Measurements from ENCODE around the gene TAS2R4. TPM values are rescaled to one million over a fixed set of nuclear protein-coding genes. Genes with fewer than 3 reads are reported as not detected.

The TAS2R4 gene
- polyA plus RNA-seq (2013) = 1.0 TPM

DNA sequence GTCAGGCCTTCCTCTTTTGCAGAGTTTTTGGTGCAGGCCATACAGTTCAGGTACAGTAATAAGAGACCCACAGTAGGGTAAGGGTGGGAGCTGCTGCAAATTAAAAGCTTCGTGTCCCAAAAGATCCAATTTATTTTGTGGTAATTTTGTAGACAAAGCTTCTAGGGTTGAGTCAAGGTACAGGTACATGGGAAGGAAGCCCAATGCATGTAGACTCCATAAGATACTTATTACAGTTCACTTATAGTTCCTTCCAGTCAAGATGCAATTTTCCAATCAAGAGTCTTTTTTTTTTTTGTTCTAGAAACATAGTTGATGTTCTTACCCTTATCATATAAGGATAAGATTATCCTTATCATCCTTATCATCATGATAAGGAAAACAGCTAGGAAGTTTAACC lies at the start of gene TAS2R4:
Gene TAS2R4 (plus strand): TSS at position 301 of the 400 bp plus-strand sequence. CDS start 1,815 bp downstream, outside the sequence.
- WGBS (ENCODE audit: insufficient coverage) = 100% methylated on average over 1 of the region's 1 CpG
- Histone ChIP-seq H3K27ac (ENCODE audit: insufficient read depth in 1 of 2, low read depth in 1 of 2, low read length in 2 of 2, poor library complexity in 1 of 2, severe bottlenecking in 2 of 2) (no peak within 1 kb of the TSS), H3K9me3 (ENCODE audit: control extremely low read depth in 1 of 5, control insufficient read depth in 4 of 5, insufficient read depth in 2 of 5, low read depth in 1 of 5, low read length in 4 of 5) (peaks cover 0 to 9% (median 2%) of the 10 kb centered on the region in 5 experiments), H3K36me3 (ENCODE audit: control insufficient read depth in 4 of 4, insufficient read depth in 4 of 4, low read length in 3 of 4) (peaks cover 3 to 29% (median 19%) of the 10 kb centered on the region in 4 experiments), H3K4me1 (ENCODE audit: control extremely low read depth in 1 of 4, control insufficient read depth in 4 of 4, insufficient read depth in 4 of 4, low read length in 3 of 4) (no peaks in the 10 kb centered on the region), H3K4me3 (ENCODE audit: control insufficient read depth in 1 of 7, extremely low read depth in 1 of 7, insufficient read depth in 4 of 7, low read depth in 2 of 7, low read length in 6 of 7) (no peak within 1 kb of the TSS), H3K27me3 (replicated peaks in 2 of 5; ENCODE audit: control insufficient read depth in 4 of 5, insufficient read depth in 5 of 5, low read length in 4 of 5) (no peaks in the 10 kb centered on the region)
- ChIA-PET POLR2A (no interaction called here), CTCF (interaction anchor here (1.0 to 2.0 kb wide), 2 partner anchors 10 to 26 kb away, joined by 3 to 7 read pairs; no protein-coding TSS in a partner anchor)
- no peak for DNase-seq

- no peak overlapping the region for H3K27ac ChIP-seq (ENCODE audit: insufficient read depth in 1 of 2, low read depth in 1 of 2, low read length in 2 of 2, poor library complexity in 1 of 2, severe bottlenecking in 2 of 2)
- 100% methylated on average over 1 of the region's 1 CpG for WGBS (ENCODE audit: insufficient coverage)
- no peaks in the 10 kb centered on the region for H3K4me1 ChIP-seq (ENCODE audit: control extremely low read depth in 1 of 4, control insufficient read depth in 4 of 4, insufficient read depth in 4 of 4, low read length in 3 of 4)
- CTCF ChIA-PET = interaction anchor here (1.3 to 1.5 kb wide), 3 partner anchors 9 to 75 kb away, joined by 3 to 6 read pairs (median 6); partner anchors contain the start of gene SSBP1
- H3K4me3 ChIP-seq (ENCODE audit: control insufficient read depth in 1 of 7, extremely low read depth in 1 of 7, insufficient read depth in 4 of 7, low read depth in 2 of 7, low read length in 6 of 7) = no peak overlapping the region
- no peaks in the 10 kb centered on the region for H3K9me3 ChIP-seq (ENCODE audit: control extremely low read depth in 1 of 5, control insufficient read depth in 4 of 5, insufficient read depth in 2 of 5, low read depth in 1 of 5, low read length in 4 of 5)
- no peak for DNase-seq
- H3K36me3 ChIP-seq (ENCODE audit: control insufficient read depth in 4 of 4, insufficient read depth in 4 of 4, low read length in 3 of 4) = no peaks in the 10 kb centered on the region
- no peaks in the 10 kb centered on the region for H3K27me3 ChIP-seq (replicated peaks in 2 of 5; ENCODE audit: control insufficient read depth in 4 of 5, insufficient read depth in 5 of 5, low read length in 4 of 5)
- POLR2A ChIA-PET = no interaction called here
Measured at GRCh38 chr7:141729020-141729419, 47.5 kb upstream of the TAS2R4 start.

- Histone ChIP-seq H3K36me3 (ENCODE audit: control insufficient read depth in 4 of 4, insufficient read depth in 4 of 4, low read length in 3 of 4) (no peaks in the 10 kb centered on the region), H3K9me3 (ENCODE audit: control extremely low read depth in 1 of 5, control insufficient read depth in 4 of 5, insufficient read depth in 2 of 5, low read depth in 1 of 5, low read length in 4 of 5) (no peaks in the 10 kb centered on the region), H3K27me3 (replicated peaks in 2 of 5; ENCODE audit: control insufficient read depth in 4 of 5, insufficient read depth in 5 of 5, low read length in 4 of 5) (no peaks in the 10 kb centered on the region), H3K27ac (ENCODE audit: insufficient read depth in 1 of 2, low read depth in 1 of 2, low read length in 2 of 2, poor library complexity in 1 of 2, severe bottlenecking in 2 of 2) (no peak overlapping the region), H3K4me1 (ENCODE audit: control extremely low read depth in 1 of 4, control insufficient read depth in 4 of 4, insufficient read depth in 4 of 4, low read length in 3 of 4) (no peaks in the 10 kb centered on the region), H3K4me3 (ENCODE audit: control insufficient read depth in 1 of 7, extremely low read depth in 1 of 7, insufficient read depth in 4 of 7, low read depth in 2 of 7, low read length in 6 of 7) (no peak overlapping the region)
- DNase-seq = no peak
- ChIA-PET CTCF (interaction anchor here (1.2 to 4.5 kb wide), 5 partner anchors 8 to 77 kb away, joined by 3 to 25 read pairs (median 6); no protein-coding TSS in a partner anchor), POLR2A (no interaction called here)
- WGBS (ENCODE audit: insufficient coverage) = 94% methylated on average over 9 of the region's 24 CpGs
Measured at GRCh38 chr7:141731476-141732149, 44.9 kb upstream of the TAS2R4 start.

DNA sequence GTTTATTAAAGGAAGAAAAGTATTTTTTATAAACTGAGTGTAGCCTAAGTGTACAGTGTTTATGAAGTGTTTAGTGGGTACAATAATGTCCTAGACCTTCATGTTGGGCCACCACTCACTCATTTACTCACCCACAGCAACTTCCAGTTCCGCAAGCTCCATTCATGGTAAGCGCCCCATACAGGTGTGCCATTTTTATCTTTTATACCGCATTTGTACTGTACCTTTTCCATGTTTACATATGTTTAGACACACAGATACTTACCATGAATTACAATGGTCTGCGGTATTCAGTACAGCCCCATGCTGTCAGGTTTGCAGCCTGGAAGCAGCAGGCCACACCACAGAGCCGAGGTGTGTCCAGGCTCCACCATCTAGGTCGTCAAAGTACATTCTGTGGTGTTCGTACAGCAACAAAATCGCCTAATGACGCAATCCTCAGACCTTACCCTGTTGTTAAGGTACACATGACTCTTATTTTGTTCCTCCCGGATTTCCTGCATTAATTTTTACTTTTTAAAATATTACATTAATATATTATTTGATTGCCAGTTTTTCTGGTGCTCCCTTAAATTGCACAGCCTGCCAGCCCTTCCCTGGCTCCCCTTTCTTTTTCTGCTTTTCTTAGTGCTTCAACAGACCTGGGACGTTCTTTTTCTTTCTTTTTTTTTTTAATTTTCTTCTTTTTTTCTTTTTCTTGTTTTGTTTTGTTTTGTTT lies 39.2 kb upstream of the TAS2R4 start:
- CTCF ChIA-PET = interaction anchor here (0.6 to 4.8 kb wide), 20 partner anchors 8 to 811 kb away, joined by 3 to 47 read pairs (median 6); partner anchors contain the start of gene WEE2

GRCh38 chr7:141737836-141738591 lies 38.5 kb upstream of the TAS2R4 start, which contains the start of gene SSBP1:
SSBP1 (plus strand) TSS chr7:141738358; CDS start chr7:141739167, 809 bp downstream.
- WGBS (ENCODE audit: insufficient coverage) = 0% methylated on average over 34 of the region's 46 CpGs
- Histone ChIP-seq H3K27ac (ENCODE audit: insufficient read depth in 1 of 2, low read depth in 1 of 2, low read length in 2 of 2, poor library complexity in 1 of 2, severe bottlenecking in 2 of 2) (peak within 1 kb of the TSS; percentile 87 to 93), H3K9me3 (ENCODE audit: control extremely low read depth in 1 of 5, control insufficient read depth in 4 of 5, insufficient read depth in 2 of 5, low read depth in 1 of 5, low read length in 4 of 5) (no peaks in the 10 kb centered on the region), H3K36me3 (ENCODE audit: control insufficient read depth in 4 of 4, insufficient read depth in 4 of 4, low read length in 3 of 4) (peaks cover 5 to 33% (median 22%) of the 10 kb centered on the region in 4 experiments), H3K4me1 (ENCODE audit: control extremely low read depth in 1 of 4, control insufficient read depth in 4 of 4, insufficient read depth in 4 of 4, low read length in 3 of 4) (peaks cover 9 to 26% (median 20%) of the 10 kb centered on the region in 4 experiments), H3K27me3 (replicated peaks in 2 of 5; ENCODE audit: control insufficient read depth in 4 of 5, insufficient read depth in 5 of 5, low read length in 4 of 5) (no peaks in the 10 kb centered on the region), H3K4me3 (ENCODE audit: control insufficient read depth in 1 of 7, extremely low read depth in 1 of 7, insufficient read depth in 4 of 7, low read depth in 2 of 7, low read length in 6 of 7) (peak within 1 kb of the TSS; percentile 77 to 100 (median 98))
- POLR2A ChIA-PET = interaction anchor here (0.7 to 1.4 kb wide), 6 partner anchors 28 to 723 kb away, joined by 3 to 10 read pairs (median 3); partner anchors contain the start of gene MRPS33
- DNase-seq = peak; percentile 99
- CTCF ChIA-PET = interaction anchor here (0.8 to 4.8 kb wide), 22 partner anchors 9 to 91 kb away, joined by 3 to 47 read pairs (median 6); partner anchors contain the start of gene WEE2

More for the DNA sequence above, 39.2 kb upstream of the TAS2R4 start:
- peak; percentile 13 to 64 (median 52) for DNase-seq
- Histone ChIP-seq H3K4me1 (ENCODE audit: control extremely low read depth in 1 of 4, control insufficient read depth in 4 of 4, insufficient read depth in 4 of 4, low read length in 3 of 4) (peaks cover 9 to 26% (median 20%) of the 10 kb centered on the region in 4 experiments), H3K27me3 (replicated peaks in 2 of 5; ENCODE audit: control insufficient read depth in 4 of 5, insufficient read depth in 5 of 5, low read length in 4 of 5) (no peaks in the 10 kb centered on the region), H3K4me3 (ENCODE audit: control insufficient read depth in 1 of 7, extremely low read depth in 1 of 7, insufficient read depth in 4 of 7, low read depth in 2 of 7, low read length in 6 of 7) (peak overlapping the region; percentile 77 to 100 (median 98)), H3K36me3 (ENCODE audit: control insufficient read depth in 4 of 4, insufficient read depth in 4 of 4, low read length in 3 of 4) (peaks cover 4 to 27% (median 19%) of the 10 kb centered on the region in 4 experiments), H3K9me3 (ENCODE audit: control extremely low read depth in 1 of 5, control insufficient read depth in 4 of 5, insufficient read depth in 2 of 5, low read depth in 1 of 5, low read length in 4 of 5) (no peaks in the 10 kb centered on the region), H3K27ac (ENCODE audit: insufficient read depth in 1 of 2, low read depth in 1 of 2, low read length in 2 of 2, poor library complexity in 1 of 2, severe bottlenecking in 2 of 2) (peak overlapping the region; percentile 87 to 93)
- POLR2A ChIA-PET = interaction anchor here (0.7 to 1.4 kb wide), 4 partner anchors 39 to 722 kb away, joined by 3 to 10 read pairs (median 3); partner anchors contain the start of gene MRPS33
- WGBS (ENCODE audit: insufficient coverage) = 62% methylated on average over 5 of the region's 11 CpGs

- Histone ChIP-seq H3K27ac (ENCODE audit: insufficient read depth in 1 of 2, low read depth in 1 of 2, low read length in 2 of 2, poor library complexity in 1 of 2, severe bottlenecking in 2 of 2) (peak overlapping the region; percentile 67 to 93), H3K4me1 (ENCODE audit: control extremely low read depth in 1 of 4, control insufficient read depth in 4 of 4, insufficient read depth in 4 of 4, low read length in 3 of 4) (peaks cover 9 to 26% (median 20%) of the 10 kb centered on the region in 4 experiments), H3K9me3 (ENCODE audit: control extremely low read depth in 1 of 5, control insufficient read depth in 4 of 5, insufficient read depth in 2 of 5, low read depth in 1 of 5, low read length in 4 of 5) (no peaks in the 10 kb centered on the region), H3K4me3 (ENCODE audit: control insufficient read depth in 1 of 7, extremely low read depth in 1 of 7, insufficient read depth in 4 of 7, low read depth in 2 of 7, low read length in 6 of 7) (peak overlapping the region; percentile 77 to 100 (median 98)), H3K36me3 (ENCODE audit: control insufficient read depth in 4 of 4, insufficient read depth in 4 of 4, low read length in 3 of 4) (peaks cover 11 to 39% (median 25%) of the 10 kb centered on the region in 4 experiments), H3K27me3 (replicated peaks in 2 of 5; ENCODE audit: control insufficient read depth in 4 of 5, insufficient read depth in 5 of 5, low read length in 4 of 5) (no peaks in the 10 kb centered on the region)
- no peak for DNase-seq
- 0% methylated on average over 6 of the region's 6 CpGs for WGBS (ENCODE audit: insufficient coverage)
- ChIA-PET POLR2A (interaction anchor here (1.0 to 1.4 kb wide), 4 partner anchors 28 to 723 kb away, joined by 3 to 10 read pairs (median 3); partner anchors contain the start of gene MRPS33), CTCF (interaction anchor here (0.8 to 4.8 kb wide), 19 partner anchors 10 to 88 kb away, joined by 3 to 47 read pairs (median 6); partner anchors contain the start of gene WEE2)
Measured at GRCh38 chr7:141738592-141739013, 37.9 kb upstream of the TAS2R4 start.
